ENCODE results near the gene ESPN. TPM values are rescaled to one million over a fixed set of nuclear protein-coding genes. Genes with fewer than 3 reads are reported as not detected.
A peak's percentile ranks its signal among the peaks of the same experiment; 100 is the strongest.

ESPN gene
- polyA plus RNA-seq, 1 of the 3 experiments (the other 2 are of a cell fraction), result 0.33 TPM

- Histone ChIP-seq H3K4me1 (ENCODE audit: control insufficient read depth in 1 of 2, insufficient read depth in 2 of 2, low read depth in 1 of 2, low read length in 1 of 2) (peaks cover 0 to 76% of the 10 kb centered on the region in 2 experiments; a peak in 2 of 4 replicates), H3K79me2 (ENCODE audit: insufficient read depth) (peaks cover 7% of the 10 kb centered on the region; the same call in 1 of the 2 replicates), H2AFZ (ENCODE audit: low read depth) (no peak overlapping the region; the same call in 1 of the 2 replicates), H3K9me3 (no peaks in the 10 kb centered on the region), H3K4me2 (no peak overlapping the region), H4K20me1 (ENCODE audit: insufficient read depth) (no peaks in the 10 kb centered on the region), H3F3A (replicated peaks; ENCODE audit: insufficient read depth) (no peaks in the 10 kb centered on the region), H3K4me3 (ENCODE audit: low read depth in 2 of 2, low read length in 1 of 2) (no peak overlapping the region), H3K27ac (ENCODE audit: low read depth in 2 of 2, low read length in 1 of 2) (no peak overlapping the region; a peak in 1 of 4 replicates), H3K9ac (no peak overlapping the region), H3K27me3 (ENCODE audit: insufficient read depth) (no peaks in the 10 kb centered on the region), H3K36me3 (replicated peaks in 1 of 2; ENCODE audit: control insufficient read depth in 1 of 2, insufficient read depth in 2 of 2, low read length in 1 of 2) (no peaks in the 10 kb centered on the region), H3K9me2 (no peaks in the 10 kb centered on the region)
- CTCF ChIA-PET, result interaction anchor here (0.6 to 17.4 kb wide), 8 partner anchors 11 to 254 kb away, joined by 3 to 211 read pairs (median 5); partner anchors contain the start of genes NOL9, PLEKHG5 and TAS1R1
- POLR2A ChIA-PET, result interaction anchor here (0.8 kb wide), 1 partner anchor 8 kb away, joined by 3 read pairs; no protein-coding TSS in a partner anchor
- no peak for TF ChIP-seq CHD2 (IDR thresholded peaks at IDR 0.05; ENCODE audit: low read length, partially characterized antibody)
- TF ChIP-seq, protein P1, sequence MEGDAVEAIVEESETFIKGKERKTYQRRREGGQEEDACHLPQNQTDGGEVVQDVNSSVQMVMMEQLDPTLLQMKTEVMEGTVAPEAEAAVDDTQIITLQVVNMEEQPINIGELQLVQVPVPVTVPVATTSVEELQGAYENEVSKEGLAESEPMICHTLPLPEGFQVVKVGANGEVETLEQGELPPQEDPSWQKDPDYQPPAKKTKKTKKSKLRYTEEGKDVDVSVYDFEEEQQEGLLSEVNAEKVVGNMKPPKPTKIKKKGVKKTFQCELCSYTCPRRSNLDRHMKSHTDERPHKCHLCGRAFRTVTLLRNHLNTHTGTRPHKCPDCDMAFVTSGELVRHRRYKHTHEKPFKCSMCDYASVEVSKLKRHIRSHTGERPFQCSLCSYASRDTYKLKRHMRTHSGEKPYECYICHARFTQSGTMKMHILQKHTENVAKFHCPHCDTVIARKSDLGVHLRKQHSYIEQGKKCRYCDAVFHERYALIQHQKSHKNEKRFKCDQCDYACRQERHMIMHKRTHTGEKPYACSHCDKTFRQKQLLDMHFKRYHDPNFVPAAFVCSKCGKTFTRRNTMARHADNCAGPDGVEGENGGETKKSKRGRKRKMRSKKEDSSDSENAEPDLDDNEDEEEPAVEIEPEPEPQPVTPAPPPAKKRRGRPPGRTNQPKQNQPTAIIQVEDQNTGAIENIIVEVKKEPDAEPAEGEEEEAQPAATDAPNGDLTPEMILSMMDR (IDR thresholded peaks at IDR 0.05), result no peak
- TF ChIP-seq NRF1 (IDR thresholded peaks at IDR 0.05; ENCODE audit: low read depth, low read length), result no peak
- no peak for TF ChIP-seq TCF12 (IDR thresholded peaks at IDR 0.05)
- TF ChIP-seq, protein P2, sequence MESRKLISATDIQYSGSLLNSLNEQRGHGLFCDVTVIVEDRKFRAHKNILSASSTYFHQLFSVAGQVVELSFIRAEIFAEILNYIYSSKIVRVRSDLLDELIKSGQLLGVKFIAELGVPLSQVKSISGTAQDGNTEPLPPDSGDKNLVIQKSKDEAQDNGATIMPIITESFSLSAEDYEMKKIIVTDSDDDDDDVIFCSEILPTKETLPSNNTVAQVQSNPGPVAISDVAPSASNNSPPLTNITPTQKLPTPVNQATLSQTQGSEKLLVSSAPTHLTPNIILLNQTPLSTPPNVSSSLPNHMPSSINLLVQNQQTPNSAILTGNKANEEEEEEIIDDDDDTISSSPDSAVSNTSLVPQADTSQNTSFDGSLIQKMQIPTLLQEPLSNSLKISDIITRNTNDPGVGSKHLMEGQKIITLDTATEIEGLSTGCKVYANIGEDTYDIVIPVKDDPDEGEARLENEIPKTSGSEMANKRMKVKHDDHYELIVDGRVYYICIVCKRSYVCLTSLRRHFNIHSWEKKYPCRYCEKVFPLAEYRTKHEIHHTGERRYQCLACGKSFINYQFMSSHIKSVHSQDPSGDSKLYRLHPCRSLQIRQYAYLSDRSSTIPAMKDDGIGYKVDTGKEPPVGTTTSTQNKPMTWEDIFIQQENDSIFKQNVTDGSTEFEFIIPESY (IDR thresholded peaks at IDR 0.05; ENCODE audit: borderline replicate concordance, low read depth), result no peak
- no peak for TF ChIP-seq GABPA (IDR thresholded peaks at IDR 0.05; ENCODE audit: low read depth)
- no peak for TF ChIP-seq SMC3 (IDR thresholded peaks at IDR 0.05; ENCODE audit: low read depth, low read length)
- no peak for TF ChIP-seq JUND (IDR thresholded peaks at IDR 0.05)
- no peak for TF ChIP-seq RFX5 (IDR thresholded peaks at IDR 0.05; ENCODE audit: low read length)
- TF ChIP-seq NFIC (IDR thresholded peaks at IDR 0.05; ENCODE audit: borderline replicate concordance), result no peak
- TF ChIP-seq MEF2A (IDR thresholded peaks at IDR 0.05; ENCODE audit: borderline replicate concordance, low read depth), result no peak
- no peak for TF ChIP-seq YY1 (IDR thresholded peaks at IDR 0.05; ENCODE audit: low read depth)
- no peak for TF ChIP-seq FOSL2 (IDR thresholded peaks at IDR 0.05; ENCODE audit: borderline replicate concordance, low read depth)
- TF ChIP-seq GATA2 (CRISPR knock-in tag; IDR thresholded peaks at IDR 0.05), result no peak
- TF ChIP-seq FOXJ3 (CRISPR knock-in tag; IDR thresholded peaks at IDR 0.05), result no peak
- TF ChIP-seq EZH2phosphoT487 (IDR thresholded peaks at IDR 0.05; ENCODE audit: borderline replicate concordance, low read depth), result no peak
- no peak for TF ChIP-seq RCOR1 (IDR thresholded peaks at IDR 0.05; ENCODE audit: low read length)
- TF ChIP-seq ELF1 (IDR thresholded peaks at IDR 0.05), result no peak
- TF ChIP-seq USF1 (IDR thresholded peaks at IDR 0.05; ENCODE audit: borderline replicate concordance, low read depth), result no peak
- peak; percentile 33 for DNase-seq
- WGBS (ENCODE audit: low lambda C conversion rate), result 86% methylated on average over 24 of the region's 27 CpGs
Observed at GRCh38 chr1:6500544-6501278, 76.1 kb downstream of the ESPN start.

Measured in SK-N-SH (cell line).